C4-2B (cell line): ENCODE data around the gene DCLRE1C.
"Not testable (repeated sequence)": the region's sequence is repeated elsewhere in the genome, so short reads cannot be mapped to it uniquely, and the experiment has no call there.

Source experiments
- ZFX ChIP-seq: fragments of 450-650 bp; IDR thresholded peaks from 2 replicates; pipeline ENCODE4 v1.6.1; 2017
- TF ChIP-seq, protein P1 (sequence below): fragments of 450-650 bp; conservative IDR thresholded peaks from 2 replicates; pipeline ENCODE4 v1.5.1; 2017; ENCODE audit warnings: mild to moderate bottlenecking

DNA sequence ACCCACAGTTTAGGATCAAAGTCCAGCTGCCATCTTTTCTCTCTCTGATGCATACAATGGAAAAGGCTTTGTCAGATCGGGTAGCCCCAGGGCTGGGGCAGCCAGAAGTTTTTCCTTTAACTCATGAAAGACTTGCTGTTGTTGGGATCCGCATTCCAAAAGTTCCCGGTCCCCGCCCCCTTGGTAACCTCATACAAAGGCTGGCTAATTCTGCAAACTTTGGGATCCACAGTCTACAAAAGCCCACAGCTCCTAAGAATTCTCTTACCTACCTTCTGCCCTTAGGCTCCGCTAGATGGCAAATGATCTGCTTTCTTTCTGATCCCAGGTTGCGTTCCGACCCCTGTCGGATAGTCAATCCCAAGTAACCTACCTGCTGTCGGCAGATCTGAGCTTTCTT, 38.4 kb upstream of the DCLRE1C start:
- TF ChIP-seq, protein P1, sequence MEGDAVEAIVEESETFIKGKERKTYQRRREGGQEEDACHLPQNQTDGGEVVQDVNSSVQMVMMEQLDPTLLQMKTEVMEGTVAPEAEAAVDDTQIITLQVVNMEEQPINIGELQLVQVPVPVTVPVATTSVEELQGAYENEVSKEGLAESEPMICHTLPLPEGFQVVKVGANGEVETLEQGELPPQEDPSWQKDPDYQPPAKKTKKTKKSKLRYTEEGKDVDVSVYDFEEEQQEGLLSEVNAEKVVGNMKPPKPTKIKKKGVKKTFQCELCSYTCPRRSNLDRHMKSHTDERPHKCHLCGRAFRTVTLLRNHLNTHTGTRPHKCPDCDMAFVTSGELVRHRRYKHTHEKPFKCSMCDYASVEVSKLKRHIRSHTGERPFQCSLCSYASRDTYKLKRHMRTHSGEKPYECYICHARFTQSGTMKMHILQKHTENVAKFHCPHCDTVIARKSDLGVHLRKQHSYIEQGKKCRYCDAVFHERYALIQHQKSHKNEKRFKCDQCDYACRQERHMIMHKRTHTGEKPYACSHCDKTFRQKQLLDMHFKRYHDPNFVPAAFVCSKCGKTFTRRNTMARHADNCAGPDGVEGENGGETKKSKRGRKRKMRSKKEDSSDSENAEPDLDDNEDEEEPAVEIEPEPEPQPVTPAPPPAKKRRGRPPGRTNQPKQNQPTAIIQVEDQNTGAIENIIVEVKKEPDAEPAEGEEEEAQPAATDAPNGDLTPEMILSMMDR, result not testable (repeated sequence)
- TF ChIP-seq ZFX, result not testable (repeated sequence)
